ENCODE data around the gene NIT1.
A peak's percentile ranks its signal among the peaks of the same experiment; 100 is the strongest.

Gene NIT1

GRCh38 chr1:161117759-161118581 is at the start of gene NIT1, which contains the start of gene PFDN2:
Gene NIT1, plus strand, starts transcription at chr1:161118105. Its CDS starts 72 bp downstream, at chr1:161118177.
Gene PFDN2, minus strand, starts transcription at chr1:161118037. Its CDS starts 11 bp downstream, at chr1:161118026.
- peak; percentile 82 to 85 for DNase-seq

DNA sequence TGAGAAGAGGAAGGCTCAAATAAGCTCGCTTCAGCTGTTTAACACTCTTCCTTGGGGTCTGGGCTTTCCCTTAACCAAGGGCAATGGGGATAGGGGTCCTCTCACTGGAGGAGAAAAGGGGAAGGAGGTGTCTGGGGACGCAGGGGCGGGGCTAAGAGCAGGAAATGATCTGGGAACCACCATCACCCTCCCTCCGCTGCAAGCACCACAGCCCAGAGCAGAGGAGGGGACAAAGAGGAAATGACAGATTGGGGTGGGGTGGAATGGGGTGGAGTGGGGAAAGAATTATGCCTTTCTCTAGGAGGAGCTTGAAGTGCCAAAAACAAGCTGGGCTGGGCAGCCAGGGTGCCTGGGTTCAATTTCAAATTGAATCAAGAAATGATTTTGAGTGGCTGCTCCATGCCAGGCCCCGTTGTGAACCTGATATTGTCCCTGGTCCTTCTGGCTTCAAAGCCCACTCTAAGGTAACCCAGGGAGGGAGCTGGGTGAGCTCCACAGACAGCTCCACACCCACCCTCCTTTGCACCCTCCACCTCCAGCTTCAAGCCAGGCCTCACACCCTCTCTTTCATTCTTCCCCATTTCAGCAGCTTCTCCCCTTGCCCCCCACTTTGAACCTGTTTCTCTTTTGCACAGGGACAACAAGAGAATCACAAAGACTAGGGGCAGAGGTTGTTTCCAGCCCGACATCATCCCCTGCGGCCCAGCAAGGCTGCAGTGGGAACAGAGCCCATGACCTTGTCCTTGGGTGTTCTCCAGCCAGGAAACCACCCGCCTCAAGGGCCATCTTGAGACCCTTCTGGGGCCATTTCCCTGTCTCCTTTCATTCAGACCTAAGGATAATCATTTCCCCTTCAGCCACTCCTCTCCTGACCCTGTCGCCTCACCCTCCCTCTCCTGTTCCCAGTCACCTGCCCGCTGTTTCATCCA is 49.3 kb upstream of the NIT1 start:
- DNase-seq, result peak; percentile 77 to 78

GRCh38 chr1:161069241-161069640 is 48.7 kb upstream of the NIT1 start:
- no peak for DNase-seq

- peak; percentile 75 to 77 for DNase-seq
Measured at GRCh38 chr1:161069731-161070270, 48.1 kb upstream of the NIT1 start, which contains the start of gene ARHGAP30. Gene ARHGAP30, minus strand, starts transcription at chr1:161069891. Its CDS starts 267 bp downstream, at chr1:161069624.

DNA sequence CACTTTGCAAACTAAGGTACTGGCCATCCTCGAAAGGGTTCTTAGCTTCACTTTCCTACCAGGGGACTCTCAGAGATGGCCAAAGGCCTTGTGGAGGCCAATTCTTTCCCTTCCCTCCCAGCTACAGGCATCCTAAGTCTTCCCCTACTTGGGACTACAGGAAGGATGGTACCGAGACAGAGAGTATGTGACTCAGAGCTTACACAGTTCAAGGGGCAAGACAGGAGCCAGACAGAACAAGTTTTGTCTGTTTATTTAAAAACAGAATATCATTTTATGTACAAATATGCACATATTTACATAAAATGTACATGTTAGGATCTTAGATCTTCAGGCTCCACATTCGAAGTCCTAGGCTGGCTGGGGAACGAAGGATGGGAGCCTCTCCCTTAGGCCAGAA is 47.1 kb upstream of the NIT1 start:
- DNase-seq, result no peak

GRCh38 chr1:161071886-161072371 is 46.0 kb upstream of the NIT1 start:
- DNase-seq, result peak; percentile 37 to 49

GRCh38 chr1:161072751-161073449 is 45.0 kb upstream of the NIT1 start:
- no peak for DNase-seq

GRCh38 chr1:161073474-161074121 is 44.3 kb upstream of the NIT1 start:
- DNase-seq, result no peak

DNA sequence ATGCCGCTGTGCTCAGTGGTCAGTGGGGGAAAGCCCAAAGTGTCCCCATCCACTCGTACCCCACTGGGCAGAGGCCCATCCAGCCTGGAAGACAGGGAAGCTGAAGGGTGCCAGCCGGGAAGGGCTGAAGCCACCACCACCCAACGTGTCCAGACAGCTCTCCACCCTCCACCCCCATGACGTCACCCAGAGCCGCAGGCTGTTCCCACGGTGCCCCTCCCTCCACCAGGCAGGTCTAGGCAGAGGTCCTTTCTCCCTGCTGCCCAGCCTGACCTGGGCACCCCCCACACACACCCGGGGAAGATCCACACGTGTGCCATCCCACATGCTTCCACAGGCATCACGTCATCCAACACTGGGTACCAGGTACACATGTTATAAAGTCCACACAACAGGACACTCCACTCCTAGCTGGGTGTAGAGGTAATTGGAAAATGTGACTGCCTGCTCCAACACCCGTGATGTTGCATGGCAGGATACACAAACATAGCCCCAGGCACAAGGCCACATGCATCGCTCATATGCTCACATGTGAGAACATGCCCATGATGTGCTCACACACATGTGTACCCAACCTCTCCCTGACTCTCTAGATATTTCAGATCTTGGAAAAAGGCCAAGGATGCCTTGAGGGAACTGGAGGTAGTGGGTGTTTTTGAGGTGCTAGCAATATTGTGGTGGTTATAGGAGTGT is 43.1 kb upstream of the NIT1 start:
- DNase-seq, result no peak

DNA sequence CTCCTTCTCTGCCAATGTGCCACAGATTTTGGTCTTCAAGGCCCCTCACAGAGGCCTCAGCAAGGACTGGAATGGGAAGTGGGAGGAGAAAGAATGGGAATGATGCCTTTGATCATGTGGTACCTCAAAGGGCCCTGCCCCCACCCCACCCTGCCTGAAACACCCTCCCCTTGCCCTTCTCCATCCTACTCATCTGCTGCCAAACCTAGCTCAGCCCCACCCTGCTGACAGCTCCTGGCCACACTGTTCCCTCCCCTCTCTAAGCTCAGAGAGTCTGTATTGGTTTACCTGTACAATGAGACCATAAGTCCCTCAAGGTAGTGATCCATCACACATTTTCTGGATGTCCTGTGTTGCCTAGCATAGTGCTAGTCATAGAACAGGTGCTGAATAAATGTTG is 41.5 kb upstream of the NIT1 start:
- no peak for DNase-seq

DNA sequence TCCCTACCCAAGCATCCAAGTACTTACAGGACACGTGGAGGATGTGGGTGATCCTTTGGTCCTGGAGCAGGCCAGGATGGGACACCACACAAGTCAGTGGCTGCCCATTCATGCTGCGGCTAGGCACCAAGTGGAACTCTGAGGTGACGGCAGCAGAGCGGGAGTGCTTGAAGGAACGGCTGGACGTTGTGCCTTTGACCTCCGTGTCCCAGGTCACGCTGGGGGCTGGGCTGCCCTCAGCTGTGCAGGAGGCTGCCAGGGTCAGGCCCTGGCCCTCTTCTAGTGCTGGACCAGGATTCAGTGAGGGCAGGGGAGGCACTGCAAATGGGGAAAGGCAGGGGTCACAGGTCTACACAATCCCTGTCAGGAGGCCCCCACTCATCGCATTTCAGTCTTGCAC is 40.5 kb upstream of the NIT1 start:
- no peak for DNase-seq

DNA sequence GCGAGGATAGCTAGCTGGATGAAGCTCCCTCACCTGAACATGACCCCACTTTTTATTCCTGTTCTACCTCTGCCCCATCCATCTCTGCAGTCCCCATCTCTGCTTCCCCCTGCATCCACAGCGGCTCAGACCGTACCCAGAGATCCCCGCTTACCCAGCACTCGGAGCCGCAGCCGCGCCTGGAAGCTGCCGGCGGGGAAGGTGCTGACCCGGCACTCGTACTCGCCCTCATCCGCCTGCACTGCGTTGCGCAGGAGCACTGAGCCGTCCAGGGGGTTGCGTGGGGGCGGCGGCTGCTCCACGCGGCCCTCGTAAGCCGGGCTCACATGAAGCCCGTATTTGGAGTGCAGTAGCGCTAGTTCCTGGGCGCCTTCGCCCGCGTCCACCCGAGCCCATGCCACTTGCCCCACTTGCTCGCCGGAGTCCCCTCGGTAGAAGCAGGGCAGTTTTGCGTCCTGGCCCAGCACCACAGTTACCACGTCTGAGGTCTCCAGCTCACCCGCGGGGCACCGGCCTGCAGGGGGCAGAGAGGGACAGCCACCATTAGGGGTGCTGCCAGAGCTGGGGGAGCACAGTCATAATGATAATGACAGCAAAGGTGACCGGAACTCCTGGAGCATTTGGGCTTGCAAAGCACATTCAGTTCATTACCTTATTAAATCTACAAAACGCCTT is 38.3 kb upstream of the NIT1 start:
- no peak for DNase-seq

DNA sequence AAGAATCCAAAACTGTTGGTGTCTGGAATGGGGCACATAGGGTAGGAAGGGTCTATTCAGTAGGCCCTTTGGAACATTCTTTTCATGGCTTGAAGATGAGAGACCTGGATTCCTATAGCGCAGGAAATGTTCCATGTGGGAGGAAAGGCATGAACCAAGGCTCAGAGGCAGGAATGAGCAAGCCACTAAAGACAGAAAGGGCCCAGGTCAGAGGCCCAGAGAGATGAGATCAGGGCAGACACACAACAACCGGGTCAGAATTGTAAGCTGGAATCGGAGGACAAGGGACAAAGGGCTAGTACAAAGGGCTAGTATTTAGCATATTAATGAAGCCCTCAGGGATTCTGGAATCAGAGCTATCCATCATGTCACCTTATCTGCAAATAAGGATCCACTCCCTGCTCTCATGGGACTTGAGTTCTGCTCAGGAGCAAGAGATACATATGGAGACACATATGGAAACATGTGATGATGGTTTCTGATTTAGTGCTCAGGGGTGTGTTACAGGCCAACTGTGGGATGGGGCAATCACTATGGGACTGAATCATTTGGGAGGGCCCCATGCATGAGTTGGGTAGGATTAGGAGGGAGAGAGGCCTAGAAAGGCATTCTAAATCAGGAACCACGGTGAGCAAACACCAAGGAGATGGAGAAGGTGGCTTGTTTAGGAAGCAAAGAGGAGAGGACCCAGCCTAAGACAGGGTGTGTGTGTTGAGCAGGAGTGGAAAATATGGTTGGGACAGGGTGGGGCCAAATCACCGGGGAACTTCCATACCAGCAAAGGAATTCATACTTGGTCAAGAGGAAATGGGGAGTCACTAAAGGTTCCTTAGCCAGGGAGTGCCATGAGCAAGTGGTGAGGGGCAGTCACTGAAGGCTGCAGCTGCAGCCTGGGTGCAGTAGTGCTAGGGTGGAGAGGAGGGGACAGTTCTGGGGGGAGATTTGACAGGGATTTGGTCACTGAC is 37.2 kb upstream of the NIT1 start:
- DNase-seq, result no peak

GRCh38 chr1:161081519-161081918 is 36.4 kb upstream of the NIT1 start:
- DNase-seq, result no peak

- DNase-seq, result no peak
Measured at GRCh38 chr1:161082483-161082882, 35.4 kb upstream of the NIT1 start.

GRCh38 chr1:161082996-161083747 is 34.7 kb upstream of the NIT1 start:
- DNase-seq, result no peak

GRCh38 chr1:161083748-161084596 is 33.9 kb upstream of the NIT1 start:
- DNase-seq, result no peak

DNA sequence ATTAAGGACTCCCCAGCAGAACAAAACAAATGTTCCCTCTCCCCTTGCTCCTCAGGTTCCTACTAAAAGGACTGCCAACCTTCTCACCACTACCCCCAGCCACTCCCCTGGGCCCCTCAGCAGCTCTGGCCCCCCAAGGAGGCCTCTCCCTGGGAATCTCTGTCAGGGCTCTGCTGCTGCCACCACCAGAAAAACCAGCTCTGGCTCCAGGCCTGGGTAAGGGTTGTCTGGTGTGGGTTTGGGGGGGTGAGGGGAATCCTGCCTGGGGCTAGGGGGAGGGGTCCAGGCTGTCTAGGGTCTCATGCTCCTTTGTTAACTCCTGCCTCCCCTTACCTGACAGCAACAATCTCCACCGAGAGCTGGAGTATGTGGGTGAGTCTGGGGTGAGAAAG is 33.3 kb upstream of the NIT1 start:
- no peak for DNase-seq
